GM21367 (cell line): ENCODE measurements around the gene DYNC2H1.

Experiments
- ATAC-seq: cut with Tn5 transposase; IDR thresholded peaks from one replicate; pipeline ENCODE4 v1.9.1; 2021; ENCODE audit not compliant: unreplicated experiment

DYNC2H1 gene

GRCh38 chr11:103450241-103450640 lies 341.0 kb downstream of the DYNC2H1 start:
- no peak for ATAC-seq

GRCh38 chr11:103453126-103453525 lies 343.9 kb downstream of the DYNC2H1 start:
- no peak for ATAC-seq

GRCh38 chr11:103453915-103454709 lies 344.9 kb downstream of the DYNC2H1 start:
- ATAC-seq: no peak

- no peak for ATAC-seq
These were observed 355.2 kb downstream of the DYNC2H1 start for GRCh38 chr11:103464420-103464819.

GRCh38 chr11:103465555-103466140 lies 356.4 kb downstream of the DYNC2H1 start:
- ATAC-seq: no peak

DNA sequence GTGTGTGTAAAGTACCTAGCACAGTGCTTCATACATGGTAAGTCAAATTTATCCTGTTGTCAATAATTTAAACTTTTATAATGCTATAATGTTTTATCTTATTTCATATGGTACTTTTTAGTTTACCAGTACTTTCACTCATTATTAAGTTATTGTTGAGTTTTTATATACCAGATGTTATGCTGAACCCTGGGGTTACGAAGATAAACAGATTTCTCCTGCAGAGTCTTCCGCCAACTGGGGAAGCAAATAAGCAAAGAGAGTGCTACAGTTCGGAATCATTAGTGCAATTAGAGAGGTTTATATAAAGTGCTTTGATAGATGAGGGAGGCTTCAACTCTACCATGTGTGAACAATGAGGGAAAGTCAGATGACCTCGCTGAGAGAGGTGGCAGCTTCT lies 362.3 kb downstream of the DYNC2H1 start:
- no peak for ATAC-seq

DNA sequence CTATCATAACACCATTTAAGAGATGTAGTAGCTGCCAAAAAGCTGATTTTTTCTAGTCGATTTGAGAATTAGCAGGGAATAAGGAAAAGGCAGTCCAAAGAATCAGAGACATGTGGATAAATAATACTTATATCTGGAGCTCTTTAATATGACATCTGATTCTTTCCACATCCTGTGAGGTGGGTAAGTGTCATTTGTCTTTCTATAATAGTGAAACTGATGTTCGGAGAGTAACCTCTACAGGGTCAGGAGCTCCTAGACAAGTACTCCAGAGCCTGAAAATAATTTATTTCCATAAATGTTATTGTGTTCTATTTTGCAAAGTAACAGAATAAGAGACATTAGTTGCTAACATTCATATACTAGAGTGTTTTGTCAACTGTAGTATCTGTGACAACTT lies 367.6 kb downstream of the DYNC2H1 start:
- no peak for ATAC-seq

- no peak for ATAC-seq
These were observed 371.2 kb downstream of the DYNC2H1 start for GRCh38 chr11:103480421-103480820.

DNA sequence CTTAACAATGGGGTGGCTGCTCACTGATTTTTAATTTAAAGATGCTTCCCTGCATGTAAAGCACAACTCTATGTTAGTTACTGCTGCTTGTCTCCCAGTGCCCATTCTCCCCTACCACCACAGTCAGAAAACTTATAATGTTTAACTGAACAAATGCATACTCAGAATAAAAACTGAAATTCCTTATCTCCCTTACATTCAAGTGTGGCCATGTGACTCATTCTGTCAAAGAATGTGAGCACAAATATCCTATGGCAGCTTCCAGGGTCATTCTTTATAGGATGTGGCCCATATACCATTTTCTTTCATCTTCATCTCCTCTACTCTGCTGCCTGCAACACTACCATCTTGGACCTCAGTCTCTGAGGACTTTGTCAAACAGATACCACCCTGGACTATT lies 374.8 kb downstream of the DYNC2H1 start:
- no peak for ATAC-seq

DNA sequence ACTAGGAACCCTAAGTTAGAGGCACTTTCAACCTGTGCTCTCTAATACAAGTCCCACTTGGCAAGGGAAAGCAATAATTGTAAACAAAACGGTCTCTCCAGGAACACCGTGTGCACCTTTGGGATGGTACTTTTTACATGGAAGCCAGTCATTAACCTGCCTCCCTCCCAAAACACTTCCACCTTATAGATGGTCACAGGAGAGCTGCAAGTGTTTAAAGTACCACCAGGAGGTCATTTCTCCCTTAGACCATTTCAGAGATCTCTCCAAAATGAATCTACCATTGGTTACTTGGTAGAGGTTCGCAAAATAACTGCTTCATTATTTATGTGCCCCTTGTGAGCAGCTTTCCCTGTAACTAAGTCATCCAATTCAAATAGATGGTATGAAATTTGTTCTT lies 375.3 kb downstream of the DYNC2H1 start:
- no peak for ATAC-seq

DNA sequence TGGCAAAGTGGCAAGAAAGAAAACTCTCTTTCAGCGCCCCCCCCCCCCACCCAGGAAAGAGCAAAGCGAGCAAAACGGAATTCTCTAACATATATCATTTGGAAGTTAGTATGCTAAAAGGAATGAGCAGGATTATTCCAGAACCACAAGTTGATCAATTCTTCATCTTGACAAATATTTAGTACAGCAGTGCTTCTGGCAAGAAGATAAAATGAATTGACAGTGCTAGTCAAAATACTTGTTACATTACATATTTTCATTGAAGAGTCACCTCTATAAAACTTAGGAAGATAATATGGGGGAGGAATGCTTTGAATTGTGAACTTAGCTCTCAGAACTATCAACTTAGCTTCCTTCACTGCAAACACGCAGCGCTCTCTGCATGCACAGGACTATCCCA lies 377.4 kb downstream of the DYNC2H1 start:
- no peak for ATAC-seq

GRCh38 chr11:103487113-103487512 lies 377.9 kb downstream of the DYNC2H1 start:
- no peak for ATAC-seq

DNA sequence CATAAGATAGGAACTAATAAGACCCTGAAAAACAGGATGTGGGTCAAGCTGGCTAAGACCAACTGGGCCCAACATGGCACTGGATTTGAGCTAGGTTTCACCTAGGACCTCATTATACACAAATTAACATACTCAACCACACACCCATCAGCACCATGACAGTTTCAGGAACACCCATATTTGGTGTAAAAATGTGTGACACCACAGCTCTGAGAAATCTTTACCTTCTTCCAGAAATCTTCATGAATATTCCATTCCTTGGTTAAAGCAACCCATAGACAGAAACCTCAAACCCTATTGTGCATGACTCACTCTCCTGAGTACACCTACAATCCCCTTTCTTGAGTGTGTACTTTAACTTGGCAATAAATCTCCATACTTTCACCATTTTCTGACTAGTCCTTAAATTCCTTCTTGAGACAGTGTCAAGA lies 378.8 kb downstream of the DYNC2H1 start:
- ATAC-seq: no peak

DNA sequence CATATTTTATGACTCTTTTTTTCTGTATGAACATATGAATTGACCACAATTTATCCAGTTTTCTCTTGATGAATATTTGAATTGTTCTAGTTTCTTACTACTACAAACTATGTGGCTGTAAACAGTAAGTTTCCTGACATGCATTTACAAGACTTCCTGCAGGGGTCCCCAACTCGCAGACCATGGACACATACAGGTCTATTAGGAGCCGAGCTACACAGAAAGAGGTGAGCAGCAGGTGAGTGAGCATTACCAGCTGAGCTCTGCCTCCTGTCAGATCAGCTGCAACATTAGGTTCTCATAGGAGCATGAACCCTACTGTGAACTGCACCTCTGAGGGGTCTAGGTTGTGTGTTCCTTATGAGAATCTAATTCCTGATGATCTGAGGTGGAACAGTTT lies 379.4 kb downstream of the DYNC2H1 start:
- no peak for ATAC-seq

DNA sequence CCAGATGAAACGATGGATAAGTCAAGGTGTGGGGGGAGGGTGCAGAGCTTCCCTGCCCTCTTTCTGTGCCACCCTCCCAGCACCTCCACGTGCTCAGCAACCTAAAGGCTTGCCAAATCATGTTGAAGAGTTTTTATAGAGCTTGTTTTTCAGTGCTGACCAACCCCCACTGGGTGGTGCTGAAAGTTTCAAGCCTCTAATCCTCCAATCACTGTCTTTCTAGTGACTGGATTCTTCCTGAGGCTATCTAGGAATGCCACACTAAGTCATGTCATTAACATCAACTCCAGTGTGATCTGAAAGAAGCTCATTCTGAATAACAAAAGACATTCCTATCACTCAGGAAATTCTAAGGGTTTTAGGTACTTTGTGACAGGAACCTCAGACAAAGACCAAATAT lies 382.6 kb downstream of the DYNC2H1 start:
- ATAC-seq: no peak

GRCh38 chr11:103494491-103494890 lies 385.3 kb downstream of the DYNC2H1 start:
- ATAC-seq: no peak

DNA sequence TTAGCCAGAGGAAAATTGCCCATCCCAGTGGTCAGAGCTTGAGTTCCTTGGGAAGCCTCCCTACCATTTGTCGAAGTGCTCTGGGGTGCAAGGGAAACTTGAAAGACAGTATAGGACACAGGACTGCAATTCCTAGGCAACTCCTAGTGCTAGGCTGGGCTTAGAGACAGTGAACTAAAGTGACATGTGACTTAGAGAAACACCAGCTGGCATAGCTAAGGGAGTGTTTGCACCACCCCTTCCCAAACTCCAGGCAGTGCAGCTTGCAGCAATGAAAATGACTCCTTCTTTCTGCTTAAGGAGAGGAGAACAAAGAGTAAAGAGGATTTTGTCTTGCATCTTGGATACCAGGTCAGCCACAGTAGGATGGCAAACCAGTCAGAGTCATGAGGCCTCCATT lies 388.0 kb downstream of the DYNC2H1 start:
- ATAC-seq: no peak

GRCh38 chr11:103499710-103500340 lies 390.6 kb downstream of the DYNC2H1 start:
- no peak for ATAC-seq

GRCh38 chr11:103515283-103515682 lies 406.1 kb downstream of the DYNC2H1 start:
- no peak for ATAC-seq

GRCh38 chr11:103520792-103521191 lies 411.6 kb downstream of the DYNC2H1 start:
- no peak for ATAC-seq

- ATAC-seq: no peak
These were observed 415.8 kb downstream of the DYNC2H1 start for GRCh38 chr11:103525069-103525468.

GRCh38 chr11:103528046-103528445 lies 418.8 kb downstream of the DYNC2H1 start:
- ATAC-seq: no peak
